ENCODE measurements around the gene CCSAP. TPM values are rescaled to one million over a fixed set of nuclear protein-coding genes. Genes with fewer than 3 reads are reported as not detected.

Gene CCSAP
- total and polyA plus RNA-seq, 4 donors = 1.6 to 11.1 (median 4.6) TPM

GRCh38 chr1:229280921-229281320 lies 61.9 kb downstream of the CCSAP start:
- Histone ChIP-seq H3K9me3 (ENCODE audit: control insufficient read depth in 4 of 4, insufficient read depth in 3 of 4, low read length in 3 of 4) (no peaks in the 10 kb centered on the region), H3K27ac (ENCODE audit: low read depth in 1 of 2, low read length in 1 of 2) (no peak overlapping the region), H3K4me3 (no peak overlapping the region), H3K27me3 (ENCODE audit: control insufficient read depth in 3 of 3, insufficient read depth in 3 of 3, low read length in 2 of 3) (no peaks in the 10 kb centered on the region), H3K36me3 (ENCODE audit: control insufficient read depth in 4 of 4, insufficient read depth in 4 of 4, low read length in 4 of 4) (peaks cover 0 to 4% (median 3%) of the 10 kb centered on the region in 4 donors), H3K9ac (ENCODE audit: insufficient read depth in 1 of 2, low read length in 2 of 2) (no peak overlapping the region), H3K4me1 (ENCODE audit: control insufficient read depth in 5 of 5, insufficient read depth in 5 of 5, low read length in 5 of 5) (peaks cover 0 to 13% (median 0%) of the 10 kb centered on the region in 5 donors)
- no peak for DNase-seq
- ATAC-seq (ENCODE audit: insufficient read depth, low FRiP score) = no peak
- TF ChIP-seq, protein P1, sequence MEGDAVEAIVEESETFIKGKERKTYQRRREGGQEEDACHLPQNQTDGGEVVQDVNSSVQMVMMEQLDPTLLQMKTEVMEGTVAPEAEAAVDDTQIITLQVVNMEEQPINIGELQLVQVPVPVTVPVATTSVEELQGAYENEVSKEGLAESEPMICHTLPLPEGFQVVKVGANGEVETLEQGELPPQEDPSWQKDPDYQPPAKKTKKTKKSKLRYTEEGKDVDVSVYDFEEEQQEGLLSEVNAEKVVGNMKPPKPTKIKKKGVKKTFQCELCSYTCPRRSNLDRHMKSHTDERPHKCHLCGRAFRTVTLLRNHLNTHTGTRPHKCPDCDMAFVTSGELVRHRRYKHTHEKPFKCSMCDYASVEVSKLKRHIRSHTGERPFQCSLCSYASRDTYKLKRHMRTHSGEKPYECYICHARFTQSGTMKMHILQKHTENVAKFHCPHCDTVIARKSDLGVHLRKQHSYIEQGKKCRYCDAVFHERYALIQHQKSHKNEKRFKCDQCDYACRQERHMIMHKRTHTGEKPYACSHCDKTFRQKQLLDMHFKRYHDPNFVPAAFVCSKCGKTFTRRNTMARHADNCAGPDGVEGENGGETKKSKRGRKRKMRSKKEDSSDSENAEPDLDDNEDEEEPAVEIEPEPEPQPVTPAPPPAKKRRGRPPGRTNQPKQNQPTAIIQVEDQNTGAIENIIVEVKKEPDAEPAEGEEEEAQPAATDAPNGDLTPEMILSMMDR (IDR thresholded peaks at IDR 0.05; ENCODE audit: control extremely low read depth, extremely low read depth) = no peak
- WGBS, 2 donors = 90 to 93% methylated on average over 3 of the region's 3 CpGs

DNA sequence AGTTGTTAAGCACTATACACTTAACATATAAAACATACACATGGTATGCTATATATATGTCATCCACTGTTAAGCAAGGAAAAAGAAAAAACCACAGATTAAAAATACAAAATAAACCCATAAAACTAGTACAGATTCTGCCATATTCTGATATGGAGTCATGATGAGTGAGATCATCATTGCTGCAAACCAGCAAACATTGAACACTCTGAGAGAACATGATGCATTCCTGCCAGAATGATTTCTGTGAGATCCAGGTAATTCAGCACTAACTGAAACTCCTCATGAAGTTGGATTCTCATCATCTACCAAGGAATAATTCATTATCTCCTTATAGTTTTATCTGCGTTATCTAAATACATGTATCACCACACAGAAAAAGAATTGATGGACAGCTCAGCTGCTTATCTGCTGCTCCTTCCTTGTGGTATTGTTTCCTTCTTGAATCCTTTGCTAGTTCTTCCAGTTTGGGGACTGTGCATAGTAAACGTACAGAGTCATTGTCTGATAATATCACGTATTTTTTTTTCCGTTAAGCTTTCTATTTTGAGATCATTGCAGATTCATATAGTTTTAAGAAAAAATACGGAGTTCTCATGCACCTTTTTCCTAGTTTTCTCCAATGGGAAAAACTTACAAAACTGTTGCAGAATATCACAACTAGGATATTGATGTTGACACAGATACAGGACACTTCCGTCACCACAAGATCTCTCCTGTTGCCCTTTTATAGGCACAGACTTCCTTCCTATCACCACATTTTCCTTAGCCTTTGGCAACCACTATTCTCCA lies 62.6 kb downstream of the CCSAP start:
- no peak overlapping the region for H3K9ac ChIP-seq (ENCODE audit: insufficient read depth in 1 of 2, low read length in 2 of 2)
- peaks cover 0 to 4% (median 3%) of the 10 kb centered on the region in 4 donors for H3K36me3 ChIP-seq (ENCODE audit: control insufficient read depth in 4 of 4, insufficient read depth in 4 of 4, low read length in 4 of 4)
- no peak for ATAC-seq (ENCODE audit: insufficient read depth, low FRiP score)
- DNase-seq = no peak
- no peaks in the 10 kb centered on the region for H3K9me3 ChIP-seq (ENCODE audit: control insufficient read depth in 4 of 4, insufficient read depth in 3 of 4, low read length in 3 of 4)
- no peak overlapping the region for H3K27ac ChIP-seq (ENCODE audit: low read depth in 1 of 2, low read length in 1 of 2)
- H3K27me3 ChIP-seq (ENCODE audit: control insufficient read depth in 3 of 3, insufficient read depth in 3 of 3, low read length in 2 of 3) = no peaks in the 10 kb centered on the region
- TF ChIP-seq, protein P1 (IDR thresholded peaks at IDR 0.05; ENCODE audit: control extremely low read depth, extremely low read depth) = no peak
- H3K4me1 ChIP-seq (ENCODE audit: control insufficient read depth in 5 of 5, insufficient read depth in 5 of 5, low read length in 5 of 5) = peaks cover 0 to 9% (median 0%) of the 10 kb centered on the region in 5 donors
- WGBS, 2 donors = 20 to 50% methylated on average over 6 of the region's 6 CpGs
- H3K4me3 ChIP-seq = no peak overlapping the region

GRCh38 chr1:229279242-229279641 lies 63.6 kb downstream of the CCSAP start:
- H3K27ac ChIP-seq (ENCODE audit: low read depth in 1 of 2, low read length in 1 of 2) = no peak overlapping the region
- H3K9ac ChIP-seq (ENCODE audit: insufficient read depth in 1 of 2, low read length in 2 of 2) = no peak overlapping the region
- H3K4me1 ChIP-seq (ENCODE audit: control insufficient read depth in 5 of 5, insufficient read depth in 5 of 5, low read length in 5 of 5) = peaks cover 0 to 9% (median 0%) of the 10 kb centered on the region in 5 donors
- peaks cover 0 to 4% (median 3%) of the 10 kb centered on the region in 4 donors for H3K36me3 ChIP-seq (ENCODE audit: control insufficient read depth in 4 of 4, insufficient read depth in 4 of 4, low read length in 4 of 4)
- no peak overlapping the region for H3K4me3 ChIP-seq
- DNase-seq (no peak), ATAC-seq (ENCODE audit: insufficient read depth, low FRiP score) (no peak)
- 75 to 79% methylated on average over 3 of the region's 3 CpGs for WGBS, 2 donors
- no peaks in the 10 kb centered on the region for H3K27me3 ChIP-seq (ENCODE audit: control insufficient read depth in 3 of 3, insufficient read depth in 3 of 3, low read length in 2 of 3)
- no peaks in the 10 kb centered on the region for H3K9me3 ChIP-seq (ENCODE audit: control insufficient read depth in 4 of 4, insufficient read depth in 3 of 4, low read length in 3 of 4)
- TF ChIP-seq, protein P1 (IDR thresholded peaks at IDR 0.05; ENCODE audit: control extremely low read depth, extremely low read depth) = no peak

All from lung (tissue), 12 donors.